ENCODE results near the gene CACNB2. TPM values are rescaled to one million over a fixed set of nuclear protein-coding genes. Genes with fewer than 3 reads are reported as not detected.

CACNB2 gene
- total RNA-seq, 4 donors from 2014 or later: 0.81 to 13.9 (median 4.5) TPM

DNA sequence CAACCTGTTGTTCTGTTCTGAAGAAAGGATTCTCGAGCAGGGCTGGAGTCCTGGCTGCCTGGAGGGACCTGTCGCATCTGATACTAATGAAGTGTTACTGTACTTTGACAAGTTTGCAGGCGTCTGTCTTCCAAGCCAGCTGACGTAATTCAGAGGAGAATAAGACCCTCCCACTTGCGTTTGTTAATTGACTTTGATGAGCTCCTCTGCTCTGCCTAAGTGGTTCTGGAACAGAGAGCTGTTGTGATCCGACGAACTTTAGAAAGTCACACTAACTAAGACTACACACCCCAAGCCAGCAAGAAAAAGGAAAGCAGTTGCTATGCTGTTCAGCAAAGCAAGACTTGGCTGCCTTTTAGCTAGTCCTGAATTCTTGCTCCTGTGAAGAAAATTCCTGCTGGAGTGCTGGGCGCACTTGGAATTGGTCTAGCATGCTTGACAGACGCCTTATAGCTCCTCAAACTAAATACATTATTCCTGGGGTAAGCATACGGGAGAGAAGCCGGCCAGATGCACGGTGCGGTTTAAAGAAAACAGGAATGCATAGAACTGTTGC lies 200.3 kb downstream of the CACNB2 start:
- H3K36me3 ChIP-seq: no peaks in the 10 kb centered on the region
- peak overlapping the region in 1 of 3 donors; percentile 38 for H3K27ac ChIP-seq
- no peaks in the 10 kb centered on the region for H3K27me3 ChIP-seq
- no peak for TF ChIP-seq CTCF (IDR thresholded peaks at IDR 0.05)
- peak in 1 of 2 donors; percentile 8 for TF ChIP-seq POLR2A (IDR thresholded peaks at IDR 0.05)
- H3K4me1 ChIP-seq: no peaks in the 10 kb centered on the region
- no peaks in the 10 kb centered on the region for H3K9me3 ChIP-seq
- DNase-seq: peak in 1 of 2 donors; percentile 32
- intact Hi-C loops (cut with DNase I): no loop called here
- WGBS, 2 donors: 12 to 19% methylated on average over 13 of the region's 13 CpGs
- H3K4me3 ChIP-seq (replicated peaks in 1 of 3): peak overlapping the region in 2 of 3 donors; percentile 11 to 15

GRCh38 chr10:18341055-18341454 lies 200.8 kb downstream of the CACNB2 start:
- no peaks in the 10 kb centered on the region for H3K27me3 ChIP-seq
- no peaks in the 10 kb centered on the region for H3K36me3 ChIP-seq
- no peak for DNase-seq
- peak overlapping the region in 1 of 3 donors; percentile 11 for H3K4me3 ChIP-seq (replicated peaks in 1 of 3)
- WGBS, 2 donors: 11 to 22% methylated on average over 1 of the region's 1 CpG
- peak overlapping the region in 1 of 3 donors; percentile 38 for H3K27ac ChIP-seq
- intact Hi-C loops (cut with DNase I): no loop called here
- TF ChIP-seq POLR2A (IDR thresholded peaks at IDR 0.05) (no peak), CTCF (IDR thresholded peaks at IDR 0.05) (no peak)
- H3K9me3 ChIP-seq: no peaks in the 10 kb centered on the region
- H3K4me1 ChIP-seq: no peaks in the 10 kb centered on the region

DNA sequence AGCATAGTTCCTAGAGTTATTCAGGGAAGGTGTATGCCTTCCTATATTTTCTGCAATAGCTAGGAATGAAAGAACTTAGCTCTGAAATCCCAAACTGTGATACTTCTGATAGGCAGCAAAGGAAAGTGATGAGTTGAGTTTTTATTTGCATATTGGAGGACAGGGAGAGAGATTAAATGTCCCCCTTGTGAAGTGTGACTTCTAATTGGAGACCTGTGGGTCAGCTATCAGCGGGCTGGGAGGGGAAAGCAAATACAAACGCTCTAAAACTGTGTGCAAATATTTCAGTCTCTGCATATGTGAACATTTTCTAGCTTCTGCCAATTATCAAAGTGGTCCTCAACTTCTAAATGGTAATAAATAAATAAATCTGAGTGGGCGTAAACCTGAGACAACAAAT lies 203.3 kb downstream of the CACNB2 start:
- no peak for DNase-seq
- Histone ChIP-seq H3K27ac (no peak overlapping the region), H3K4me3 (replicated peaks in 1 of 3) (no peak overlapping the region), H3K36me3 (no peaks in the 10 kb centered on the region), H3K9me3 (no peaks in the 10 kb centered on the region), H3K4me1 (no peaks in the 10 kb centered on the region), H3K27me3 (no peaks in the 10 kb centered on the region)
- 83 to 86% methylated on average over 3 of the region's 3 CpGs for WGBS, 2 donors
- TF ChIP-seq POLR2A (IDR thresholded peaks at IDR 0.05): no peak
- intact Hi-C loops (cut with DNase I): no loop called here

GRCh38 chr10:18345308-18345707 lies 205.1 kb downstream of the CACNB2 start:
- DNase-seq: no peak
- Histone ChIP-seq H3K4me3 (replicated peaks in 1 of 3) (no peak overlapping the region), H3K36me3 (no peaks in the 10 kb centered on the region), H3K27me3 (no peaks in the 10 kb centered on the region), H3K4me1 (no peaks in the 10 kb centered on the region), H3K9me3 (no peaks in the 10 kb centered on the region), H3K27ac (no peak overlapping the region)
- intact Hi-C loops (cut with DNase I): no loop called here
- no peak for TF ChIP-seq POLR2A (IDR thresholded peaks at IDR 0.05)
- TF ChIP-seq CTCF (IDR thresholded peaks at IDR 0.05): no peak
- 94 to 99% methylated on average over 3 of the region's 3 CpGs for WGBS, 2 donors

DNA sequence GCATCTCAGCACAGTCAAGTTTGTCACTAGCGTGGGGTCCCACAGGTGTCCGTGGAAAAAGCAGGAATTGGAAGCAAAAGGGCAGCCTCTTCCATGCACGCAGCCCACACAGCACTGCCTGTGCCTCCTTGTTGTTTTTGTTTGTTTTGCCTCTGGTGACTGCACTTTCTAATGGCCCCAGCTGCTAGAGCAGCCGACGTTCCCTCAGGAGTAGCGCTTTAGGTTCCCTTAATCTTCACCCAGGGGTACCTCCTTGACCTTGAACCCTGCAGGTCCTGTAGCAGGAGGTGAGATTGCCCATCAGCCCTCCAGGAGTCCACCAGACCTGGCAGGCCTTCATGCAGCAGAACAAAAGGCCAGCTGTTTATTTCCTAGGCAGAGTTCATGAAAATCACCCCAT lies 210.1 kb downstream of the CACNB2 start:
- H3K9me3 ChIP-seq: no peaks in the 10 kb centered on the region
- H3K27me3 ChIP-seq: no peaks in the 10 kb centered on the region
- H3K4me3 ChIP-seq (replicated peaks in 1 of 3): no peak overlapping the region
- H3K27ac ChIP-seq: no peak overlapping the region
- H3K4me1 ChIP-seq: no peaks in the 10 kb centered on the region
- DNase-seq: no peak
- no peaks in the 10 kb centered on the region for H3K36me3 ChIP-seq
- WGBS, 2 donors: 45 to 54% methylated on average over 6 of the region's 6 CpGs
- no peak for TF ChIP-seq POLR2A (IDR thresholded peaks at IDR 0.05)
- no peak for TF ChIP-seq CTCF (IDR thresholded peaks at IDR 0.05)
- intact Hi-C loops (cut with DNase I): no loop called here
